Measurements from ENCODE around the gene FAM228B. TPM values are rescaled to one million over a fixed set of nuclear protein-coding genes. Genes with fewer than 3 reads are reported as not detected.

The FAM228B gene
- polyA plus RNA-seq, 1 donor (not counting 4 experiments of a cell fraction or from before 2014, with no cell fraction given): 2.0 TPM

- H4K20me1 ChIP-seq (ENCODE audit: control insufficient read depth, extremely low read depth, insufficient read depth, low read length): no peaks in the 10 kb centered on the region
- dilution Hi-C loops (cut with MboI; ENCODE audit: extremely low pct_ligation_motif_present, low sequenced_read_pairs): no loop called here
- H3K36me3 ChIP-seq (ENCODE audit: control insufficient read depth in 2 of 2, extremely low read depth in 1 of 2, insufficient read depth in 2 of 2, low read length in 2 of 2): peaks cover 6 to 13% of the 10 kb centered on the region in 2 experiments
Observed at GRCh38 chr2:24210106-24210455, 86.8 kb downstream of the FAM228B start.

GRCh38 chr2:24210723-24211122, 87.5 kb downstream of the FAM228B start:
- H3K27me3 ChIP-seq (ENCODE audit: control insufficient read depth, extremely low read depth, insufficient read depth, low read length): no peaks in the 10 kb centered on the region
- dilution Hi-C loops (cut with MboI; ENCODE audit: extremely low pct_ligation_motif_present, low sequenced_read_pairs): no loop called here
- H3K4me3 ChIP-seq (ENCODE audit: control insufficient read depth in 2 of 3, extremely low read depth in 1 of 3, insufficient read depth in 2 of 3, low read depth in 1 of 3, low read length in 3 of 3): no peak overlapping the region
- no peak overlapping the region for H3K27ac ChIP-seq (ENCODE audit: control insufficient read depth, insufficient read depth, low read length)
- no peak for TF ChIP-seq CTCF (optimal IDR thresholded peaks at IDR 0.05 in 1 of 3, IDR thresholded peaks at IDR 0.05 in 1 of 3, conservative IDR thresholded peaks at IDR 0.05 in 1 of 3; ENCODE audit: extremely low read depth in 1 of 3, insufficient read depth in 2 of 3, low read length in 3 of 3)
- no peak for TF ChIP-seq EZH2 (IDR thresholded peaks at IDR 0.05; ENCODE audit: low read length)
- H3K9me3 ChIP-seq (ENCODE audit: control insufficient read depth, low read depth, low read length): no peaks in the 10 kb centered on the region
- H2AFZ ChIP-seq (ENCODE audit: control insufficient read depth, low read length): no peak overlapping the region
- no peak for DNase-seq (ENCODE audit: low read depth, low spot score)
- no peaks in the 10 kb centered on the region for H4K20me1 ChIP-seq (ENCODE audit: control insufficient read depth, extremely low read depth, insufficient read depth, low read length)
- peaks cover 6 to 11% of the 10 kb centered on the region in 2 experiments for H3K36me3 ChIP-seq (ENCODE audit: control insufficient read depth in 2 of 2, extremely low read depth in 1 of 2, insufficient read depth in 2 of 2, low read length in 2 of 2)
- no peak overlapping the region for H3K4me2 ChIP-seq (ENCODE audit: control insufficient read depth, extremely low read depth, insufficient read depth, low read depth, low read length)
- FAIRE-seq: no peak
- no peak overlapping the region for H3K9ac ChIP-seq (ENCODE audit: control insufficient read depth, extremely low read depth, insufficient read depth, low read length)
- no peaks in the 10 kb centered on the region for H3K79me2 ChIP-seq (ENCODE audit: control insufficient read depth, insufficient read depth, low read length)
- no peaks in the 10 kb centered on the region for H3K9me1 ChIP-seq (ENCODE audit: control insufficient read depth, extremely low read depth, insufficient read depth, low read length)
- no peaks in the 10 kb centered on the region for H3K4me1 ChIP-seq (ENCODE audit: control insufficient read depth, extremely low read depth, insufficient read depth, low read length)

More at GRCh38 chr2:24210106-24210455, 86.8 kb downstream of the FAM228B start:
- TF ChIP-seq EZH2 (IDR thresholded peaks at IDR 0.05; ENCODE audit: low read length): no peak
- no peak for TF ChIP-seq CTCF (optimal IDR thresholded peaks at IDR 0.05 in 1 of 3, IDR thresholded peaks at IDR 0.05 in 1 of 3, conservative IDR thresholded peaks at IDR 0.05 in 1 of 3; ENCODE audit: extremely low read depth in 1 of 3, insufficient read depth in 2 of 3, low read length in 3 of 3)
- no peak overlapping the region for H3K4me2 ChIP-seq (ENCODE audit: control insufficient read depth, extremely low read depth, insufficient read depth, low read depth, low read length)
- no peaks in the 10 kb centered on the region for H3K4me1 ChIP-seq (ENCODE audit: control insufficient read depth, extremely low read depth, insufficient read depth, low read length)
- H3K27me3 ChIP-seq (ENCODE audit: control insufficient read depth, extremely low read depth, insufficient read depth, low read length): no peaks in the 10 kb centered on the region
- no peaks in the 10 kb centered on the region for H3K9me3 ChIP-seq (ENCODE audit: control insufficient read depth, low read depth, low read length)
- no peak for DNase-seq (ENCODE audit: low read depth, low spot score)
- no peaks in the 10 kb centered on the region for H3K79me2 ChIP-seq (ENCODE audit: control insufficient read depth, insufficient read depth, low read length)
- H3K4me3 ChIP-seq (ENCODE audit: control insufficient read depth in 2 of 3, extremely low read depth in 1 of 3, insufficient read depth in 2 of 3, low read depth in 1 of 3, low read length in 3 of 3): no peak overlapping the region
- H3K27ac ChIP-seq (ENCODE audit: control insufficient read depth, insufficient read depth, low read length): no peak overlapping the region
- no peak overlapping the region for H3K9ac ChIP-seq (ENCODE audit: control insufficient read depth, extremely low read depth, insufficient read depth, low read length)
- no peak overlapping the region for H2AFZ ChIP-seq (ENCODE audit: control insufficient read depth, low read length)
- H3K9me1 ChIP-seq (ENCODE audit: control insufficient read depth, extremely low read depth, insufficient read depth, low read length): no peaks in the 10 kb centered on the region
- no peak for FAIRE-seq

All from keratinocyte (primary cell).